Activated CD4-positive, CD25-positive, alpha-beta regulatory T cell treated with anti-CD3 and anti-CD28 coated beads, Interleukin-2, amount 50 U/mL, for 72 hours (primary cell): ENCODE data around the gene ZNF415.
"Not testable (repeated sequence)": the region's sequence is repeated elsewhere in the genome, so short reads cannot be mapped to it uniquely, and the experiment has no call there.

Experiments
- DNase-seq: peaks from one replicate; pipeline ENCODE4 v3.0.0; 2021

ZNF415 gene

DNA sequence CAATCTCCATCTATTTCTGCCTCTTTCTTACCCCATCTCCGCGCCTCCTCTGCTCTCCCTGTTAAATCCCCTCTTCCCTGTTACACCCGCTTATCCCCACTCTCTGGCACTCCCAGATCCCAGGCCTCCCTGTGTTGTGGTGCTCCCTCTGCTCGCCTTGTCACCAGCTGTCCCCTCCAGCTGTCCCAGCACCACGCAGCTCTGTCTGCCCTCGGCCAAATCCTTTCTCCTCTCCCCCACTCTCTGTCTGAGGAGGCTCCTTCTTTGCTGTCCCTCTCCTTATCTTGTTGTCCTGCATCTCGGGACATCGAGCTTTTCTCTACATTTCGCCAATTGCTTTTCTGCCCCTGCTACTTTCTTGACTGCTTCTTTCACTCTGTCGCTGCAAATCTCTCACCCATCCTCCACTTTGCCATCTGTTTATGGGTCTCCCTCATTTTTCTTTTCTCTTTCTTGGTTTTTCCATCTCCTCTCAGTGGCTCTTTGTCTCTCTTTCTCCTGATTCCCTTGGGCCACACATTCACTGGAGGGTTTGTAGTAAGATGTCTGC is 30.4 kb downstream of the ZNF415 start:
- DNase-seq: no peak

GRCh38 chr19:53101518-53101917 is 31.2 kb downstream of the ZNF415 start:
- no peak for DNase-seq

DNA sequence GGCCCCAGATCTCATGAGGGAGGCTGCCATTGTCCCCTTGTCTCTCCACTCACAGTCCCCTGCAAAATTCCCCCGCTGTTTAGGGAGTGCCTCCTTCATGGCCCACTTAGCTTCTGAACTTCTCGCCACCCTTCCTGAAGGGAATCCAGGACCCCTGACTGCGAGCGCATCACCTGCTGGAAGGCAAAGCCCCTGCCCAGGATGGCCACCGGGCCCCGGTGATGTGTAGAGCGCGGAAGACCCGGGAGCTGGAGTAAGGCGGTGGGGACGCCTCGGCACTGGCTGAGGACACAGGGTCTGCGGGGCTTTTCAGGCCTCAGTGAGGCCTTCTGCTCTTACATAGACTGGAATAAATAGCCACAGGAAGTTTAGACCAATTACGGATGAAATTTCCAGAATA is 34.1 kb downstream of the ZNF415 start:
- DNase-seq: not testable (repeated sequence)

DNA sequence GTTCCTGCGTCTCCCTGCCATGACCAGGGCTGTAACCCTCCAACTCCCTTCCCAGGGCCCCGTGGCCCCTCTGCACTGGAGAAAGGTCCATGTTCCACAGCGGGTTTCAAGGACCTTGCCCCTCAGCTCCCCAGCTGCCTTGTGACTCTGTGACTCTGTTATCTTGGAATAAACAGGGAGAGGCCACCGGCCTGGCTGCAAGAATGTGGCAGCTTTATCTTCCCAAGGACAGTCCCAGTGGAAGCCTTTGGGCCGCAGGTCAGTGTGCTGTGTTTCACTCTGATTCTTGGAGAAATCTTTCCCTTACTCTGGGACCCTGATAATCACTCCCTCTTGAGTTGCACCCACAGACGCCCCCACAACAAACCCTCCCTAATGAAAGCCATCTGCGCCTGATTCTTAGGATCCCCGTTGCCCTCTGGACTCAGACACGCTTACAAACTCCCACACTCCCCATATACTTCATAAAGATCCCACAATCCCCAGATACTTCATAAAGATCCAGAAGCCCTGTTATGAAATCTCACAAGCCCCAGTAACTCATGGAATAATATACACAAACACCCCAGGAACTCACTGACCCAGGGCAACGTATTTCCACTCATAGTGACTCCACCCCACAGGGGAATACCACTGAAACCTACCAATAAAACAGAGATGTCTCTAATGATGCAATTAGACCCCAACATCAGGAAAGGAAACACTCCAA is 35.6 kb downstream of the ZNF415 start:
- not testable (repeated sequence) for DNase-seq

DNA sequence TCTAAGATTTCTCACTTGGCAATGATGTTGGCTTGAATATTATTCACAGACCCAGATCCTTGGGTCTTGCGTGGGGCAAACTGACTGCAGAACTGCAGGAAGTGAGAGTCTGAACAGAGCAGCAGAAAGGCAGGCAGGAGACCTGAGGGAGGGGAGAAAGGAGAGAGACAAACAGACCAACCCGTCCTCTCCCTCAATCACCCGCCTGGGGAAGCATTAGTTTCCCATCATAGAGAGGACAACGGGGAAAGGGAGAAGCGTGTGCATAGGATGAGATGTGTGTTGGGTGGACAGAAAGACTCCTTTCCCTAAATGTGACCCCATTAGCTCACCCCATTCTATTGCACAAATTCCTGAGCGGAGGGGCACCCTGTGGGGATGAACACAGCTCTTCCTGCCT is 36.1 kb downstream of the ZNF415 start:
- not testable (repeated sequence) for DNase-seq

GRCh38 chr19:53094754-53095575 is 37.7 kb downstream of the ZNF415 start:
- no peak for DNase-seq

DNA sequence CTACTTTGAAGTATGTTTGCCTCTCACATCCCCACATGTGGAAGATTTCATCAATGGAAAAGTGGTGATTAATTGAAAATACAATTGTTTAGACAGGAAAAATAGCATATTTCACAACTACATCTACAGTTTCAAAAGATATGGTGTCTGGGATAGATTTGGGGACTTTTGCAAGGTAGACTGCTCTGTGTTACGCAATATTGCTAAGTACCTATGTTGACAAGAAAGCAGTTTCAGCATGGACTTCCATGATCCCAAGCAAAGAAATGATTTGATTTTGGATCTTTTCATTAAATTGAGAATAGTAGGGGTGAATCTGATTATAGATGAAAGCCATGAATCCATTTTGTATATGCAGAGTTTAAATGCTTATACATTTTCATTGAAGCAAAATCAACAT is 40.0 kb downstream of the ZNF415 start:
- DNase-seq: no peak

DNA sequence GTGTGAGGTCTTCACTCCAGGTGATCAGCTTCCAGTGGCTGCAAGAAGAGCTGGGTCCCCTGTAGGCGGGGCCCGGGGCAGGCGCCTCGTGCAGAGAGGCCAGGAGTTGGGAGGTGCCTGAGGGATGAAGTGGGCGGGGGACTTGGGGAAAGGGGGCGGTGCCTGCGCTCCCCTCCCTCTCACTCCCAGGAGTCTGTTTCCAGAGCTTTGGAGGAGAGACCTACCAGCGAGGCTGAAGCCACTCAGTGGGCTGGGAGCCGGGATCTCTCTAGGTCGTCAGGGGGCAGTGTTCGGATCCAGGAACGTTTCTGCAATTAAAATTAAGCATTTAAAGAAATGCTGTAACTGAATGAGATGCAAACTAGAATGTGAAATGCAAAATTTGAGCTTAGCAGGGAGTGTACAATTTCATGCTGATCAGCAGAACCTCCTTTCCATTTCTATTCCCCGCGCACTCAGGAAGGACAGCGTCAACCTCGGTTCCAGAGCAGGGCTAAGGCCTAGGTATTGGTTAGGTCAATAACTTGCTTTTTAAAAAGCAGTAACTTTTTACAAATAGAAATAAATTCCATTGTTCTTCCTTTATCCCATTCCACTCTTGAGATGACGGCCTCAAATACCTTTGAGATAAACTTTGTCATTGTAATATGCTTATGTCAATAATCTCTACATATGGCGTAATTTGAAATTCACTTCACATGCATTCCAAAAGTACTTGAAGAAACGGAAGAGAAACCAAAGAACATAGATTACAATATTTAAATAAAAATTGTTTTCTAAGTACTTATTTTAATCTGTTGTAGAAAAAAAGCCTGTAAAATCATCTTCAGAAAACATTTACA is 41.1 kb downstream of the ZNF415 start:
- DNase-seq: no peak

DNA sequence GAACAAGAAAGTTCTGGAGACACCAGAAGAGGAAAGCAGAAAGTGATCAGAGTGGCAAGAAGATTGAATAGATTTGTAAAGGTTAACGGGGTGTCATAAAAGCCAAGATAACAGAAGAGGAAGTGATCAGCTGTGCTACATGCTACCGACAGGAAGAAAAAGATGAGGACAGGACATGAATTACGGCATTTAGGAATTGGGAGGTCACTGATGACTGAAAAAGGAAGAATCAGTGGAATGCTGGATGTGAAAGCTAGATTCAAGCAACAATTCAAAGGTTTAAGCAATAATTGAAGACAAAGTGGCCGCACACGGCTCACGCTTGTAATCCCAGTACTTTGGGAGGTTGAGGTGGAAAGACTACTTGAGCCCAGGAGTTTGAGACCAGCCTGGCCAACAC is 44.6 kb downstream of the ZNF415 start:
- no peak for DNase-seq

- DNase-seq: no peak
Observed at GRCh38 chr19:53086949-53087348, 45.8 kb downstream of the ZNF415 start.

DNA sequence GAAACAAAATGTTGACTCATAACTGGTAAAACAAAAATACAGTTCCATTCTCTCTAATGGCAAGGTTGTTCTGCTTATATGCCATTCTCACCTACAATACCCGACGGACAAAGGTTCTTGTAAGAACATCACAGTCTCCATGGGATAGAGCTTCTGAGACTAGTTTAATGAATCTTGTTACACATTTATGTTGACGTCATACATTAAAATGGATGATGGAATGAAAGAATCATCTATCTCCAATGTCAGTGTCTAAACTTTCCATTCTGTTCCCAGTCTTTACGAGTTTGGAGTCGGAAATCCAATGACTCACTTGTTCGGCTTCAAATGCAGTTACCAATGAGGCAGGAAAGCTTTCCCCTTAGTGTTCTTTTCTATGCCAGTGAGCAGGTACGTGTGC is 47.2 kb downstream of the ZNF415 start:
- no peak for DNase-seq

DNA sequence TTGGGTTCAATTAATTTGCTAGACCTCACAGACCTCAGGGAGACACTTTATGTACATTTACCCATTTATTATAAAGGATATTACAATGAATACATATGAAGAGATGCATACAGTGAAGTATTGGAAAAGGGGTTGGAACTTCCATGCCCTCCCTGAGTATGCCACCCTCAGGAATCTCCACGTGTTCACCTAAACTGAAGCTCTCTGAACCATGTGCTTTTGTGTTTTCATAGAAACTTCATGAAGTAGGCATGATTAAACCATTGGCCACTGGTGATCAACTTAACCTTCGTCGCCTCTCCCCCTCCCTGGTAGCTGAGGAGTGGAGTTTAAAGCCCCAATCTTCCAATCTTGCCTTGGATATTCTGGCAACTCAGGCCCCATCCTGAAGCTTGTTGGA is 49.8 kb downstream of the ZNF415 start:
- DNase-seq: no peak

- DNase-seq: no peak
Observed at GRCh38 chr19:53079313-53079924, 53.3 kb downstream of the ZNF415 start.

- DNase-seq: no peak
Observed at GRCh38 chr19:53078668-53079067, 54.0 kb downstream of the ZNF415 start.

GRCh38 chr19:53076984-53077383 is 55.7 kb downstream of the ZNF415 start:
- no peak for DNase-seq

- DNase-seq: no peak
Observed at GRCh38 chr19:53068834-53069233, 63.9 kb downstream of the ZNF415 start.

DNA sequence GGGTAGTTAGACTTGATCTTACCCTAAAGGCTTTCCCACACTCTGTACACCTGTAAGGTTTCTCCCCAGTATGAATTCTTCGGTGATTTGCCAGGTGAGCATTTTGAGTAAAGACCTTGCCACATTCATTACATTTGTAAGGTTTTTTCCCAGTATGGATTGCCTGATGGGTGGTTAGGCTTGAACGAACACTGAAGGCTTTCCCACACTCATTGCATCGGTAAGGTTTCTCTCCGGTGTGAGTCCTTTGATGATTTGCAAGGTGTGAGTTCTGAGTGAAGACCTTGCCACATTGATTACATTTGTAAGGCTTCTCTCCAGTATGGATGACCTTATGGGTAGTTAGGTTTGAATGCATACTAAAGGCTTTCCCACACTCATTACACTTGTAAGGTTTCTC is 64.5 kb downstream of the ZNF415 start:
- DNase-seq: no peak

DNA sequence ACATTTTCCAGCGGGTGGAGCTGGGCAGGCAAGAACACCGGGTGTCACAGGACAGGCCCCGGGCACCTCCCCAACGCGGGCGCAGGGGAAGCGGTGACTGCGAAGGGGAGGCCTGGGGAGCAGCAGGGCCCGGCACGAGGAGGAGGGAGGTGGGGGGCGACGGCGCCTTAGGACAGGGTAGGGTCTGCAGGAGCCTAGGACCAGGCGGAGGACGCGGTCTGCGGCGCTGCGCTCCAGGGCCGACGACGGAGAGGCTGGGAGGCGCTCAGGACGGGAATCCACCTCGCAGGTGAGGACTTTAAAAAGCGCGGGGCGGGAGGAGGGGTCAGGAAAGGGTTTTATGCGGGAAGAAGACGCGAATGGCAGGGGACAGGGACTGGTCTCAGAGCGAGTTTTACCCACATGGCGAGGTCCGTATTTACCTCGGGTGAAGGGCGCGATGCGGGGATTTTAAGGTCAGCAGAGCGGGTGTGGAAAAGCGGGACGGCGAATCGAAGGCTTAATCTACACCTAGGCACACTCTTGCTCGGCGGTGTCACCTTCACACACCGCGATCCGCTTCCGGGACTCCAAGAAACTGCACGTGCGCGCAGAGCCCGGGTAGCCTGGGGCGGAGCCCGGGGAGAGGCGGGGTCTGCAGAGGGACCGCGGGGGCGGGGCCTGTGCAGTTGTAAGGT is 74.7 kb downstream of the ZNF415 start:
- DNase-seq: no peak
